K562 (cell line): ENCODE results near the gene NEU1. TPM values are rescaled to one million over a fixed set of nuclear protein-coding genes. Genes with fewer than 3 reads are reported as not detected.

Experiments
- CREB5 ChIP-seq: fragments of 250-450 bp; sonication (Bioruptor Pico); IDR thresholded peaks from 2 replicates; pipeline ENCODE4 v1.5.0; 2020; ENCODE audit warnings: mild to moderate bottlenecking
- E2F5 ChIP-seq: sonication (generic); formaldehyde crosslinking; IDR thresholded peaks from 2 replicates; pipeline ENCODE4 v1.8.0; 2022; ENCODE audit warnings: mild to moderate bottlenecking, missing genetic modification reagents
- ELF1 ChIP-seq: fragments of 200-800 bp; sonication (Bioruptor generic); IDR thresholded peaks from 2 replicates; pipeline ENCODE4 v1.6.1; 2016; ENCODE audit warnings: missing genetic modification characterization, missing compliant biosample characterization
- FOXP4 ChIP-seq: sonication (generic); formaldehyde crosslinking; IDR thresholded peaks from 2 replicates; pipeline ENCODE4 v1.8.0; 2022; ENCODE audit warnings: mild to moderate bottlenecking, missing genetic modification reagents, borderline replicate concordance
- HEY1 ChIP-seq: fragments of 250-450 bp; sonication (Bioruptor Pico); IDR thresholded peaks from 2 replicates; pipeline ENCODE4 v1.5.0; 2020; ENCODE audit warnings: mild to moderate bottlenecking, moderate library complexity, borderline replicate concordance
- HLTF ChIP-seq: fragments of 450-650 bp; IDR thresholded peaks from 2 replicates; pipeline ENCODE4 v1.6.1; 2016
- KAT2B ChIP-seq: IDR thresholded peaks from one replicate; pipeline ENCODE4 v1.6.1; 2012; ENCODE audit warnings: low read depth, mild to moderate bottlenecking, control low read depth, inconsistent platforms, low read length, moderate library complexity
- MYBL2 ChIP-seq, 2 experiments: fragments of 450-650 bp in 1 of 2; sonication (generic) in 1 of 2; formaldehyde crosslinking in 1 of 2; IDR thresholded peaks; 2 replicates each; pipeline versions ENCODE4 v1.6.1 to v1.8.1; 2017 to 2022; ENCODE audit warnings: borderline replicate concordance in 1 of 2, inconsistent platforms in 1 of 2, low read depth in 1 of 2, mild to moderate bottlenecking in 1 of 2, missing genetic modification reagents in 1 of 2, moderate library complexity in 1 of 2
- PHF8 ChIP-seq: fragments of 200-600 bp; sonication (generic); IDR thresholded peaks from 2 replicates; pipeline ENCODE4 v1.6.1; 2012; ENCODE audit warnings: mixed run types, mild to moderate bottlenecking, inconsistent platforms, low read length, moderate library complexity, borderline replicate concordance
- PKNOX1 ChIP-seq: fragments of 450-650 bp; IDR thresholded peaks from 2 replicates; pipeline ENCODE4 v1.6.1; 2016
- RBM22 ChIP-seq: fragments of 200-400 bp; formaldehyde crosslinking; IDR thresholded peaks from 2 replicates; pipeline ENCODE4 v1.6.1; 2018; ENCODE audit warnings: low read length, low read depth; ENCODE audit not compliant: poor library complexity, severe bottlenecking
- SREBF1 ChIP-seq: fragments of 150-350 bp; IDR thresholded peaks from 2 replicates; pipeline ENCODE4 v1.6.1; 2014; ENCODE audit warnings: antibody characterized with exemption, low read depth, low read length, borderline replicate concordance
- TAL1 ChIP-seq: fragments of 450-650 bp; IDR thresholded peaks from 2 replicates; pipeline ENCODE4 v1.6.1; 2016; ENCODE audit warnings: mild to moderate bottlenecking
- TFAP4 ChIP-seq: sonication (generic); formaldehyde crosslinking; IDR thresholded peaks from 2 replicates; pipeline ENCODE4 v1.8.0; 2022; ENCODE audit warnings: missing genetic modification reagents, mild to moderate bottlenecking, moderate library complexity, borderline replicate concordance
- XRCC4 ChIP-seq: IDR thresholded peaks from one replicate; pipeline ENCODE4 v1.6.1; 2011; ENCODE audit not compliant: insufficient read depth, insufficient read length; ENCODE audit errors: extremely low read depth
- ZEB2 ChIP-seq: fragments of 450-650 bp; IDR thresholded peaks from 2 replicates; pipeline ENCODE4 v1.6.1; 2016
- ZNF140 ChIP-seq: fragments of 250-450 bp; sonication (Bioruptor Pico); IDR thresholded peaks from 2 replicates; pipeline ENCODE4 v1.8.0; 2021; ENCODE audit warnings: moderate library complexity, mild to moderate bottlenecking, inconsistent platforms
- ZNF316 ChIP-seq: fragments of 450-650 bp; IDR thresholded peaks from 2 replicates; pipeline ENCODE4 v1.6.1; 2016
- ZNF57 ChIP-seq: fragments of 450-650 bp; formaldehyde crosslinking; IDR thresholded peaks from 2 replicates; pipeline ENCODE4 v1.4.0; 2020; ENCODE audit warnings: mild to moderate bottlenecking, moderate library complexity
- ZNF583 ChIP-seq: fragments of 250-450 bp; sonication (Bioruptor Pico); IDR thresholded peaks from 2 replicates; pipeline ENCODE4 v1.4.0; 2020
- ZNF586 ChIP-seq: fragments of 450-650 bp; formaldehyde crosslinking; conservative IDR thresholded peaks from 2 replicates; pipeline ENCODE4 v1.4.0; 2020; ENCODE audit warnings: mild to moderate bottlenecking, moderate library complexity
- polyA plus RNA-seq, 8 experiments: library from polyadenylated mRNA; depleted of rRNA in 4 of 8; stranded (reverse) in 5 of 8; unstranded in 3 of 8; fragments of >200 nt; fragmentation: Nextera tagmentation in 2 of 8; fragmentation: Illumina TruSeq in 1 of 8; extraction: Ambion mirVana in 2 of 8; extraction: Trizol in 1 of 8; gene quantifications; 2 replicates each; pipeline versions ENCODE4 v1.2.1 to v1.2.3, GENCODE V29; 2011 to 2014; ENCODE audit warnings: inconsistent platforms in 1 of 8, missing spikeins in 1 of 8
- total RNA-seq, 7 experiments: library from RNA; depleted of rRNA in 6 of 7; stranded (reverse); fragments of >200 nt in 6 of 7; fragmentation: Illumina TruSeq in 2 of 7; extraction: Trizol in 2 of 7; gene quantifications; 2 replicates each; pipeline versions ENCODE4 v1.2.1 to v1.2.3, GENCODE V29; 2011 to 2021; ENCODE audit warnings: low replicate concordance in 1 of 7

NEU1 gene
- total and polyA plus RNA-seq, 9 of the 15 experiments (the other 6 are each of a cell fraction or from before 2014, with no cell fraction given), result 14.8 to 67.8 (median 51.0) TPM

GRCh38 chr6:31831350-31832215 is 31.0 kb downstream of the NEU1 start (continued):
- TF ChIP-seq HLTF (no peak; the same call in 1 of the 2 replicates), KAT2B (no peak), CREB5 (CRISPR knock-in tag) (no peak), FOXP4 (0 out of 2 replicates have a peak, but pooled peaks have one; percentile 43), SREBF1 (no peak), E2F5 (CRISPR knock-in tag) (no peak), MYBL2 (IDR thresholded peaks at IDR 0.05; ENCODE audit: low read depth) (no peak), MYBL2 (CRISPR knock-in tag; IDR thresholded peaks at IDR 0.05; ENCODE audit: borderline replicate concordance) (no peak), ZEB2 (0 out of 2 replicates have a peak, but pooled peaks have one; percentile 13), ZNF586 (0 out of 2 replicates have a peak, but pooled peaks have one; percentile 15), RBM22 (no peak), PHF8 (no peak), ZNF57 (no peak), TAL1 (0 out of 2 replicates have a peak, but pooled peaks have one; percentile 2), ZNF583 (CRISPR knock-in tag) (no peak), TFAP4 (CRISPR knock-in tag) (peak; percentile 42; the same call in 1 of the 2 replicates), HEY1 (CRISPR knock-in tag) (no peak; the same call in 1 of the 2 replicates), XRCC4 (no peak), PKNOX1 (peak; percentile 70), ELF1 (tag) (no peak), ZNF316 (no peak), ZNF140 (CRISPR knock-in tag) (peak; percentile 82)
